Measurements from ENCODE around the gene AFMID.

- TF ChIP-seq CTCF (conservative IDR thresholded peaks at IDR 0.05; ENCODE audit: low read depth, low read length) (no peak), EZH2 (IDR thresholded peaks at IDR 0.05; ENCODE audit: borderline replicate concordance, low read depth, low read length, poor library complexity, severe bottlenecking) (no peak)
Observed at GRCh38 chr17:78240839-78241238, 53.7 kb downstream of the AFMID start.
